Mucosa of descending colon (tissue), 3 donors: ENCODE measurements around the gene TRIM41. TPM values are rescaled to one million over a fixed set of nuclear protein-coding genes. Genes with fewer than 3 reads are reported as not detected.
"Not testable (repeated sequence)": the region's sequence is repeated elsewhere in the genome, so short reads cannot be mapped to it uniquely, and the experiment has no call there.

Source experiments
- ATAC-seq: fragments of 200-7000 bp; cut with Tn5 transposase; one replicate; pipeline ENCODE4 v1.9.1; 2020; ENCODE audit warnings: mild to moderate bottlenecking, moderate library complexity
- DNase-seq, 3 donors: peaks; one replicate each; pipeline ENCODE4 v3.0.0-alpha.2; 2020
- H3K36me3 ChIP-seq: fragments of 200-600 bp; one replicate; pipeline ENCODE4 v1.8.0; 2021; ENCODE audit warnings: low read depth, mild to moderate bottlenecking
- H3K4me1 ChIP-seq: fragments of 200-600 bp; one replicate; pipeline ENCODE4 v1.8.0; 2021; ENCODE audit warnings: low read depth, mild to moderate bottlenecking
- H3K4me3 ChIP-seq: fragments of 200-600 bp; one replicate; pipeline ENCODE4 v1.8.0; 2021; ENCODE audit warnings: mild to moderate bottlenecking
- H3K9me3 ChIP-seq: fragments of 200-600 bp; one replicate; pipeline ENCODE4 v1.8.0; 2021; ENCODE audit warnings: mild to moderate bottlenecking
- intact Hi-C, 2 donors: fragments of 100-400 bp; cut with DNase I in 1 of 2; cut with micrococcal nuclease in 1 of 2; formaldehyde crosslinking; loops; one replicate each; pipeline versions ENCODE4 v1.11.0 to v1.11.1; 2022; cut with DNase I, micrococcal nuclease
- microRNA-seq: library from miRNA; unstranded; fragments of <30 nt; microRNA quantifications from one replicate; pipeline ENCODE4, GENCODE V29; 2019
- total RNA-seq, 3 donors: library from RNA; stranded (reverse); fragmentation: NEBNext Ultra II Directional in 2 of 3; extraction: Animal tissue kit (Norgen Biotek cat#: 25700) in 2 of 3; gene quantifications; one replicate each; pipeline versions ENCODE4 v1.2.1 to v1.2.4, GENCODE V29; 2021 to 2023
- TF ChIP-seq, protein P1 (sequence below): fragments of 200-600 bp; IDR thresholded peaks from one replicate; pipeline ENCODE4 v1.8.0; 2022; ENCODE audit warnings: antibody characterized with exemption, mild to moderate bottlenecking
- donor health status: DM: no; HTN: no; CAD: no; lungs with moderate emphysema.
- donor health status: DM: no; HTN: no; CAD: no.
- donor health status: DM: no; HTN: yes; CAD: no.

TRIM41 gene
- total RNA-seq, 3 donors from 2014 or later = 25.6 to 34.0 (median 27.6) TPM

GRCh38 chr5:181282874-181283273, 59.8 kb downstream of the TRIM41 start:
- no peak for ATAC-seq
- no peaks in the 10 kb centered on the region for H3K4me1 ChIP-seq
- H3K9me3 ChIP-seq = no peaks in the 10 kb centered on the region
- H3K4me3 ChIP-seq = no peak overlapping the region
- H3K36me3 ChIP-seq = no peaks in the 10 kb centered on the region
- TF ChIP-seq, protein P1, sequence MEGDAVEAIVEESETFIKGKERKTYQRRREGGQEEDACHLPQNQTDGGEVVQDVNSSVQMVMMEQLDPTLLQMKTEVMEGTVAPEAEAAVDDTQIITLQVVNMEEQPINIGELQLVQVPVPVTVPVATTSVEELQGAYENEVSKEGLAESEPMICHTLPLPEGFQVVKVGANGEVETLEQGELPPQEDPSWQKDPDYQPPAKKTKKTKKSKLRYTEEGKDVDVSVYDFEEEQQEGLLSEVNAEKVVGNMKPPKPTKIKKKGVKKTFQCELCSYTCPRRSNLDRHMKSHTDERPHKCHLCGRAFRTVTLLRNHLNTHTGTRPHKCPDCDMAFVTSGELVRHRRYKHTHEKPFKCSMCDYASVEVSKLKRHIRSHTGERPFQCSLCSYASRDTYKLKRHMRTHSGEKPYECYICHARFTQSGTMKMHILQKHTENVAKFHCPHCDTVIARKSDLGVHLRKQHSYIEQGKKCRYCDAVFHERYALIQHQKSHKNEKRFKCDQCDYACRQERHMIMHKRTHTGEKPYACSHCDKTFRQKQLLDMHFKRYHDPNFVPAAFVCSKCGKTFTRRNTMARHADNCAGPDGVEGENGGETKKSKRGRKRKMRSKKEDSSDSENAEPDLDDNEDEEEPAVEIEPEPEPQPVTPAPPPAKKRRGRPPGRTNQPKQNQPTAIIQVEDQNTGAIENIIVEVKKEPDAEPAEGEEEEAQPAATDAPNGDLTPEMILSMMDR = no peak
- intact Hi-C loops = no loop called here
- DNase-seq = no peak

DNA sequence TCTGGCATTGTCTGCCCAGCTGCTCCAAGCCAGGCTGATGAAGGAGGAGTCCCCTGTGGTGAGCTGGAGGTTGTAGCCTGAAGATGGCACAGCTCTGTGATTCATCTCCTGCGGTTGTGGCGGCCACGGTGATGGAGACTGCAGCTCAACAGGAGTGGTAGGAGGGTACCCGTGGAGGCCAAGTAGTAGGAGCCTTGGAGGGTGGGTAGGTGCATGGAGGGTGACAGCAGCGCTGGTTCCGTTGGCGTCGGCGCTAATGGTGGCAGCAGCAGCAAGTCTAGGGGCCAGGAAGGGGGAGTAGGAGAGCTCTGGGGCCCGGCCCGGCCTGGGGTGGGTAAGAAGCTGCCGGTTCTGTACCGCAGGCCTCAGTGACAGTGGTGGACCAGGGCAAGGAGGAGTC, 60.3 kb downstream of the TRIM41 start:
- TF ChIP-seq, protein P1 = no peak
- intact Hi-C loops = no loop called here
- no peaks in the 10 kb centered on the region for H3K9me3 ChIP-seq
- H3K4me3 ChIP-seq = no peak overlapping the region
- no peak for DNase-seq
- no peaks in the 10 kb centered on the region for H3K36me3 ChIP-seq
- no peak for ATAC-seq
- no peaks in the 10 kb centered on the region for H3K4me1 ChIP-seq

GRCh38 chr5:181283841-181284755, 61.0 kb downstream of the TRIM41 start:
- H3K4me1 ChIP-seq, H3K4me3 ChIP-seq, ATAC-seq, intact Hi-C loops, DNase-seq, H3K9me3 ChIP-seq, H3K36me3 ChIP-seq: not testable (repeated sequence)

Small RNA genes within 50 kb of the gene (microRNA-seq; reads per million reads assigned to microRNA genes)
- not detected for gene MIR4638

Other genes starting within 250 kb of the TRIM41 start
- gene BTNL3, start 234.4 kb upstream of the TRIM41 start, total RNA-seq = 10 to 100 TPM; 38.4 to 62.2 (median 46.5) TPM
- 10 to 100 TPM in 1 of 3 donors, 1 to 10 TPM in 2; 1.2 to 12.7 (median 3.2) TPM for gene BTNL9, start 183.0 kb upstream of the TRIM41 start, total RNA-seq
- gene OR2V1, start 92.1 kb upstream of the TRIM41 start, total RNA-seq = not detected
- gene OR2V2, start 75.7 kb upstream of the TRIM41 start, total RNA-seq = not detected
- gene TRIM7, start 18.1 kb upstream of the TRIM41 start, total RNA-seq = 1 to 10 TPM; 1.5 to 3.9 (median 3.2) TPM
- 1,000 to 10,000 TPM; 1,078 to 1,367 (median 1,218) TPM for gene RACK1, start 20.6 kb downstream of the TRIM41 start, total RNA-seq
- gene TRIM52, start 37.9 kb downstream of the TRIM41 start, total RNA-seq = 10 to 100 TPM; 11.6 to 18.8 (median 15.8) TPM
- gene OR4F3, start 144.0 kb downstream of the TRIM41 start, total RNA-seq = not detected